HepG2 (cell line): ENCODE measurements around the gene ITGB6. TPM values are rescaled to one million over a fixed set of nuclear protein-coding genes. Genes with fewer than 3 reads are reported as not detected.

ENCODE experiments used
- ATAC-seq: fragments of 200-7000 bp; cut with Tn5 transposase; 3 replicates; pipeline ENCODE4 v1.9.1; 2020; ENCODE audit warnings: mild to moderate bottlenecking, moderate library complexity
- BruUV-seq: library from RNA; stranded (reverse); fragments of 400-500 nt; replicated peaks from 2 replicates; lab custom pipeline; 2021; lab: Mats Ljungman, UMichigan
- CTCF ChIA-PET: fragments of 300-600 bp; formaldehyde crosslinking; extraction: SDS; loops from one replicate; lab custom pipeline; 2021; ENCODE audit warnings: low total read pairs, inconsistent platforms, low intra/inter-chr PET ratio; lab: Yijun Ruan, JAX
- POLR2A ChIA-PET: fragments of 350-600 bp; sonication (Branson Sonifier 250); formaldehyde crosslinking; loops from one replicate; lab custom pipeline; 2020; ENCODE audit warnings: antibody characterized with exemption, inconsistent platforms; lab: Yijun Ruan, JAX
- DNase-seq: peaks from one replicate; pipeline ENCODE4 v3.0.0-alpha.2; 2015; ENCODE audit warnings: low spot score
- FAIRE-seq: peaks from 3 replicates; lab custom pipeline; 2011; peaks lifted over from hg19 to GRCh38; lab: Jason Lieb, UNC
- H2AFZ ChIP-seq: one replicate; pipeline ENCODE4 v1.6.1; 2011; ENCODE audit warnings: low read length, inconsistent platforms
- H3K27ac ChIP-seq: fragments of 300-600 bp; 3 replicates; pipeline ENCODE4 v1.8.0; 2011; ENCODE audit warnings: mixed run types, mild to moderate bottlenecking, mixed read lengths, low read length, inconsistent platforms; ENCODE audit not compliant: insufficient read depth; ENCODE audit errors: extremely low read length
- H3K27me3 ChIP-seq, 2 experiments: fragments of 200-600 bp in 1 of 2; 2 replicates in 1 of 2; 3 replicates in 1 of 2; pipeline versions ENCODE4 v1.6.0 to v1.8.0; 2011; ENCODE audit warnings: low read length in 2 of 2, mild to moderate bottlenecking in 2 of 2, moderate library complexity in 2 of 2, inconsistent platforms in 1 of 2; ENCODE audit not compliant: insufficient read depth in 2 of 2, control insufficient read depth in 1 of 2
- H3K36me3 ChIP-seq, 2 experiments: fragments of 200-600 bp in 1 of 2; replicated peaks in 1 of 2; 2 replicates in 1 of 2; 3 replicates in 1 of 2; pipeline versions ENCODE4 v1.5.1 to v1.8.0; 2011; ENCODE audit warnings: low read length in 2 of 2, inconsistent platforms in 1 of 2; ENCODE audit not compliant: insufficient read depth in 2 of 2, control insufficient read depth in 1 of 2
- H3K4me1 ChIP-seq: 2 replicates; pipeline ENCODE4 v1.5.1; 2012; ENCODE audit warnings: low read length, inconsistent platforms; ENCODE audit not compliant: insufficient read depth
- H3K4me2 ChIP-seq: 2 replicates; pipeline ENCODE4 v1.6.0; 2011; ENCODE audit warnings: low read depth, low read length, inconsistent platforms
- H3K4me3 ChIP-seq, 3 experiments: fragments of 200-600 bp in 1 of 3; sonication (generic), shearing (Covaris generic) in 1 of 3; replicated peaks in 1 of 3; 2 replicates each; pipeline ENCODE4 v1.5.1; 2011 to 2016; ENCODE audit warnings: low read length in 3 of 3, inconsistent platforms in 2 of 3, low read depth in 2 of 3, mild to moderate bottlenecking in 2 of 3, control low read depth in 1 of 3, mixed read lengths in 1 of 3; ENCODE audit not compliant: insufficient read depth in 1 of 3
- H3K79me2 ChIP-seq: one replicate; pipeline ENCODE4 v1.6.1; 2011; ENCODE audit warnings: low read length, inconsistent platforms; ENCODE audit not compliant: insufficient read depth
- H3K9ac ChIP-seq: 2 replicates; pipeline ENCODE4 v1.6.0; 2011; ENCODE audit warnings: mild to moderate bottlenecking, low read depth, low read length, inconsistent platforms; ENCODE audit not compliant: insufficient read depth
- H3K9me3 ChIP-seq: 2 replicates; pipeline ENCODE4 v1.5.1; 2012; ENCODE audit warnings: mild to moderate bottlenecking, low read length
- H4K20me1 ChIP-seq: 2 replicates; pipeline ENCODE4 v1.6.0; 2011; ENCODE audit warnings: inconsistent platforms, mild to moderate bottlenecking, low read length, moderate library complexity; ENCODE audit not compliant: insufficient read depth
- CEBPG ChIP-seq: IDR thresholded peaks from 2 replicates; pipeline ENCODE4 v1.6.1; 2016
- EED ChIP-seq: sonication (generic); formaldehyde crosslinking; IDR thresholded peaks from 2 replicates; pipeline ENCODE4 v1.5.0; 2020; ENCODE audit warnings: mild to moderate bottlenecking, missing genetic modification reagents
- IKZF5 ChIP-seq: IDR thresholded peaks from 2 replicates; pipeline ENCODE4 v1.6.1; 2018; ENCODE audit warnings: missing genetic modification reagents, mild to moderate bottlenecking, missing compliant biosample characterization
- ISX ChIP-seq: sonication (generic); formaldehyde crosslinking; conservative IDR thresholded peaks from 2 replicates; pipeline ENCODE4 v1.5.0; 2020; ENCODE audit warnings: missing genetic modification reagents
- LRRFIP1 ChIP-seq: sonication (generic); formaldehyde crosslinking; conservative IDR thresholded peaks from 2 replicates; pipeline ENCODE4 v1.4.0; 2020; ENCODE audit warnings: missing genetic modification reagents
- RELA ChIP-seq: sonication (generic); formaldehyde crosslinking; IDR thresholded peaks from 2 replicates; pipeline ENCODE4 v1.4.0; 2020; ENCODE audit warnings: missing genetic modification reagents
- SIX4 ChIP-seq: sonication (generic); formaldehyde crosslinking; IDR thresholded peaks from 2 replicates; pipeline ENCODE4 v1.4.0; 2020; ENCODE audit warnings: missing genetic modification reagents
- SP2 ChIP-seq: sonication (generic); formaldehyde crosslinking; IDR thresholded peaks from 2 replicates; pipeline ENCODE4 v1.5.1; 2020; ENCODE audit warnings: mild to moderate bottlenecking, missing genetic modification reagents
- TCF7L2 ChIP-seq: IDR thresholded peaks from 2 replicates; pipeline ENCODE4 v1.6.1; 2011; ENCODE audit warnings: mild to moderate bottlenecking, low read depth, low read length, moderate library complexity
- TRIM22 ChIP-seq: fragments of 450-650 bp; IDR thresholded peaks from 2 replicates; pipeline ENCODE4 v1.6.1; 2017
- ZNF30 ChIP-seq: sonication (generic); formaldehyde crosslinking; IDR thresholded peaks from 2 replicates; pipeline ENCODE4 v1.5.0; 2020; ENCODE audit warnings: mild to moderate bottlenecking, missing genetic modification reagents
- ZNF33B ChIP-seq: sonication (generic); formaldehyde crosslinking; IDR thresholded peaks from 2 replicates; pipeline ENCODE4 v1.5.1; 2020; ENCODE audit warnings: mild to moderate bottlenecking, missing genetic modification reagents
- ZNF343 ChIP-seq: sonication (generic); formaldehyde crosslinking; IDR thresholded peaks from 2 replicates; pipeline ENCODE4 v1.4.0; 2020; ENCODE audit warnings: mild to moderate bottlenecking, missing genetic modification reagents
- ZNF430 ChIP-seq: sonication (generic); formaldehyde crosslinking; IDR thresholded peaks from 2 replicates; pipeline ENCODE4 v1.9.0; 2021; ENCODE audit warnings: mild to moderate bottlenecking, missing genetic modification reagents
- ZNF547 ChIP-seq: sonication (generic); formaldehyde crosslinking; IDR thresholded peaks from 2 replicates; pipeline ENCODE4 v1.5.1; 2020; ENCODE audit warnings: mild to moderate bottlenecking, missing genetic modification reagents
- ZNF597 ChIP-seq: sonication (generic); formaldehyde crosslinking; IDR thresholded peaks from 2 replicates; pipeline ENCODE4 v1.5.0; 2020; ENCODE audit warnings: missing genetic modification reagents
- ZNF598 ChIP-seq: sonication (generic); formaldehyde crosslinking; IDR thresholded peaks from 2 replicates; pipeline ENCODE4 v1.5.1; 2020; ENCODE audit warnings: mild to moderate bottlenecking, missing genetic modification reagents, borderline replicate concordance
- ZNF800 ChIP-seq: sonication (generic); formaldehyde crosslinking; IDR thresholded peaks from 2 replicates; pipeline ENCODE4 v1.4.0; 2020; ENCODE audit warnings: missing genetic modification reagents
- ZNF891 ChIP-seq: sonication (generic); formaldehyde crosslinking; IDR thresholded peaks from 2 replicates; pipeline ENCODE4 v1.5.0; 2020; ENCODE audit warnings: mild to moderate bottlenecking, missing genetic modification reagents
- WGBS: methylation state at CpG from one replicate; pipeline ENCODE4 v1.1.6; 2017; ENCODE audit warnings: low lambda C conversion rate; 5-methylcytosine and 5-hydroxymethylcytosine counted together
- in situ Hi-C: cut with HindIII; loops from 2 replicates; pipeline ENCODE4 v1.10.0; 2017; ENCODE audit warnings: low pct_unique_long_range_greater_than_20kb; ENCODE audit not compliant: extremely low pct_ligation_motif_present
- intact Hi-C: fragments of 100-400 bp; cut with micrococcal nuclease; formaldehyde crosslinking; loops from one replicate; pipeline ENCODE4 v1.10.0; 2022; ENCODE audit not compliant: unreplicated experiment
- polyA plus RNA-seq, 8 experiments: library from polyadenylated mRNA; depleted of rRNA in 3 of 8; stranded (reverse) in 7 of 8; unstranded in 1 of 8; fragments of >200 nt; fragmentation: Illumina TruSeq in 4 of 8; extraction: Trizol in 4 of 8; gene quantifications; 2 replicates each; pipeline versions ENCODE4 v1.2.1 to v1.2.3, GENCODE V29; 2011 to 2016; ENCODE audit warnings: low read depth in 4 of 8, missing spikeins in 1 of 8, mixed read lengths in 1 of 8; ENCODE audit not compliant: insufficient read depth in 1 of 8
- total RNA-seq, 5 experiments: library from RNA; depleted of rRNA; stranded (reverse); fragments of >200 nt; fragmentation: Illumina TruSeq; extraction: Trizol; gene quantifications; 2 replicates each; pipeline ENCODE4 v1.2.3, GENCODE V29; 2016; ENCODE audit warnings: low read depth in 1 of 5

The ITGB6 gene
- total and polyA plus RNA-seq, 2 of the 13 experiments (the other 11 are each of a cell fraction or from before 2014, with no cell fraction given), result not detected

- TF ChIP-seq ZNF33B (CRISPR knock-in tag), result no peak
- TF ChIP-seq ZNF891, result no peak
- TF ChIP-seq ZNF598 (CRISPR knock-in tag), result no peak
- TF ChIP-seq ZNF547 (CRISPR knock-in tag), result no peak
- no peak for TF ChIP-seq ZNF30 (CRISPR knock-in tag)
- no peak for TF ChIP-seq ZNF800 (CRISPR knock-in tag)
- TF ChIP-seq RELA, result no peak
- no peak for TF ChIP-seq IKZF5 (CRISPR knock-in tag)
- TF ChIP-seq ZNF597 (CRISPR knock-in tag), result no peak
- no peak for TF ChIP-seq CEBPG
Measured at GRCh38 chr2:160052531-160052930, 147.5 kb downstream of the ITGB6 start (continued).

- Histone ChIP-seq H3K4me3 (no peak overlapping the region), H3K36me3 (no peaks in the 10 kb centered on the region), H3K27me3 (peaks cover 0 to 14% of the 10 kb centered on the region in 2 experiments; a peak in 2 of 5 replicates), H3K4me1 (no peaks in the 10 kb centered on the region), H3K9ac (no peak overlapping the region), H3K9me3 (no peaks in the 10 kb centered on the region), H2AFZ (no peak overlapping the region), H4K20me1 (no peaks in the 10 kb centered on the region), H3K79me2 (no peaks in the 10 kb centered on the region), H3K27ac (no peak overlapping the region), H3K4me2 (no peak overlapping the region)
- ATAC-seq, result no peak
- no TSS peak for BruUV-seq
- ChIA-PET CTCF (no interaction called here), POLR2A (no interaction called here)
- no peak for DNase-seq
- 2% methylated on average over 3 of the region's 3 CpGs for WGBS
- intact Hi-C loops (no loop called here), in situ Hi-C loops (no loop called here)
- FAIRE-seq, result no peak
- TF ChIP-seq ISX, result no peak
- no peak for TF ChIP-seq SIX4 (CRISPR knock-in tag)
- TF ChIP-seq SP2 (CRISPR knock-in tag), result no peak
- no peak for TF ChIP-seq TCF7L2
- TF ChIP-seq ZNF343 (CRISPR knock-in tag), result no peak
- no peak for TF ChIP-seq ZNF430
- TF ChIP-seq EED (CRISPR knock-in tag), result no peak
- no peak for TF ChIP-seq TRIM22
- no peak for TF ChIP-seq LRRFIP1 (CRISPR knock-in tag)
Measured at GRCh38 chr2:160051371-160051800, 148.7 kb downstream of the ITGB6 start.
